GM10266 (cell line): Measurements from ENCODE around the gene BACE2.
"Not testable (repeated sequence)": the region's sequence is repeated elsewhere in the genome, so short reads cannot be mapped to it uniquely, and the experiment has no call there.

ENCODE experiments used
- DNase-seq: peaks from one replicate; pipeline ENCODE4 v3.0.0; 2012; ENCODE audit errors: extremely low spot score
- CTCF ChIP-seq: IDR thresholded peaks from 2 replicates; pipeline ENCODE4 v1.5.1; 2012; ENCODE audit warnings: mild to moderate bottlenecking, low read depth; ENCODE audit not compliant: control insufficient read depth, insufficient read depth; ENCODE audit errors: missing control alignments

BACE2 gene

GRCh38 chr21:41302976-41303375 lies 135.0 kb downstream of the BACE2 start:
- no peak for TF ChIP-seq CTCF

GRCh38 chr21:41304068-41304720 lies 136.2 kb downstream of the BACE2 start:
- no peak for TF ChIP-seq CTCF

More at GRCh38 chr21:41302976-41303375, 135.0 kb downstream of the BACE2 start:
- no peak for DNase-seq

GRCh38 chr21:41307219-41307618 lies 139.3 kb downstream of the BACE2 start:
- no peak for TF ChIP-seq CTCF
- no peak for DNase-seq

More at GRCh38 chr21:41304068-41304720, 136.2 kb downstream of the BACE2 start:
- no peak for DNase-seq

GRCh38 chr21:41313285-41314164 lies 145.6 kb downstream of the BACE2 start:
- DNase-seq, result not testable (repeated sequence)

- TF ChIP-seq CTCF, result no peak
- no peak for DNase-seq
These were observed 147.8 kb downstream of the BACE2 start for GRCh38 chr21:41315726-41316125.

- TF ChIP-seq CTCF, result no peak
- DNase-seq, result no peak
These were observed 148.5 kb downstream of the BACE2 start, which contains the start of gene FAM3B for GRCh38 chr21:41316200-41317062. TSS of gene FAM3B (plus strand) at chr21:41316801. CDS start at chr21:41316880, 79 bp downstream.

- TF ChIP-seq CTCF, result no peak
- DNase-seq, result no peak
These were observed 149.1 kb downstream of the BACE2 start for GRCh38 chr21:41317063-41317392.
